ENCODE measurements around the gene TRMO.

TRMO gene

DNA sequence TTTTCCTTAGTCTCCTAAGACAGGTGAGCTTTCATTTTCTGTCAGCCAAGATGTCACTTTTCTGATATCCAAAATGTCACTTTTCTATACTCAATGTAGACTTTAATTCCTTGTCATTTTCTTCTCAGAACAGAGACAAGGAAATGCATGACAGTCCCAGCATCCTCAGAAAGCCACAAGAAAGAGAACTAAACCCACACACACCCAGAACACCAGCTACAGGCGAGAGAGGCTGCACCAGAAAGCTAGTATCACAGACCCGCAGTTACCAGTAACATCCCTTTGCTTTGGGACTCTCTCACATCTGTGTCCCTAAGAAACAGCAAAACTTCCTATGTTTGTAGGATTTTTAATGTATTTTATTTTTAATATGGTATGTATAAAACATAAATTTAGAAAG lies 17.1 kb downstream of the TRMO start:
- no peak for DNase-seq (ENCODE audit: low read depth in 4 of 4, low spot score in 1 of 4)

DNA sequence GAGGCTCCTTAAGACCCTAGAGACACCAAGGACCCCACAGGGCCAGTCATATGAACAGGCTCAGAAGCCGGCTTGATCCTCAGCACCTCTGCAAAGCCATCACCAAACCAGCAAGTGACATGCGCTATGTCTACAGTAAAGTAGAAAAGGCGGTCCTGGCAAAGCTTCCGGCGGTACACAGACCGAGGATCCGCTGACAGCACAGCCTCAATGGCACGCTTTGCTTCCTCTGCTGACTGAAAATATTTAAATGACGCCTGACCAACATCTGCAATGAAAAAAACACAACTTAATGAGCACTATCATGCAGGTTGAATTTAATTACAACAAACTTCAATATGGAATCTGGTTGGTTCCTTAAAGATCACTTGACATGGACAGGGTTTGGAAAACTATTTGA lies 17.6 kb downstream of the TRMO start:
- peak in 1 of 4 experiments; percentile 18 for DNase-seq (ENCODE audit: low read depth in 4 of 4, low spot score in 1 of 4)

DNA sequence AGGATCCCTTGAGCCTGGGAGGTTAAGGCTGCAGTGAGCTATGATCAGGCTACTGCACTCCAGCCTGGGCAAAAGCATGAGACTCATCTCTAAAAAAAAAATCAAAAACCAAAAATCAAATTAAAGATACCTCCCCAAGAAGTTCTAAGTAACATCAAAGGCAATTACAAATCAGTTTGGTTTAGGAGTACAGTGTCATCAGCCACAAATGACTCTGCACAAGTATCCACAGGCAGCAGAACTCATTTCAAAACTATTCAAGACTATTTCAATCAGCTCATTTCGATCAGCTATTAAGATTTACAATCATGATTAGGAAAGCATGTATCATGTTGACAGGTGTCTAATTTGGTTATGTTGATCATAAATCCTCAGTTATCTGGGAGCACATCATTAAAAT lies 19.1 kb downstream of the TRMO start:
- DNase-seq (ENCODE audit: low read depth in 4 of 4, low spot score in 1 of 4): no peak

DNA sequence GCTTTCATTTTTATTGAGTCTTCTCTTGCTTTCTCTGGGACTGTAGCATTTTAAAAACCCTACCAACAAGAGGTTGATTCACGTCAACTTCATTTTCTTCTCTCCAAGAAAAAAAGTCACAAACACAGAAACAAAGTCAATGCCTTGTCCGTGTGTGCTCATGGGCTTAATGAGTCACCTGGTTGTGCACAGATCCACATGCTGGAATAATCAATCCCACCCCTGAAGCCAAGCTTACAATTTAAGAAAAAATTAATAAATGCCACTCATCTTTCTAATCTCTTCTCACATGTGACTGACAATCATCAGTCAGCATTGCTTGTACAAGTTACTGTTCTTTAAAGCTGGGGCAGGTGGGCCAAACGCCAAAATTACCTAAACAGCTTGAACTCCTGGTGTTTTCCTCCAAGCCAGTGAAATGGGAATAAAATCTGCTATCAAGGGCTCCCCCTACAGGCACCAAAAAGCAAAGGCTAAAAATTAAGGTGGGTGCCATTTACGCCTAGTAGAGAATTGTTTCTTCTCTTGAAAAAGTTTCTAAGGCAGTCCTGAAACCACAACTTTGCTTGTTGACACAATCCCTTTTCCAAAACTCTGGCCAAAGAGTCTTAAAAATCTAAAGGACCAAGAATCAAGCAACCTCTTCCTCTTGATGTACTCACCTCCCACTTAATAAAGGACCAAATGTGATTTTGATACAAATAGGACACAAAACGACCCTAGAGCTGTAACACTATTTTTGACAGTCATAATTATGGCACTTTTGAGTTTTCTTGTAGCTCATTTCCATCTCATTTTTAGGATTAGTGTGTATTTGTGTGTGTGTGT lies 21.3 kb downstream of the TRMO start:
- no peak for DNase-seq (ENCODE audit: low read depth in 4 of 4, low spot score in 1 of 4)

DNA sequence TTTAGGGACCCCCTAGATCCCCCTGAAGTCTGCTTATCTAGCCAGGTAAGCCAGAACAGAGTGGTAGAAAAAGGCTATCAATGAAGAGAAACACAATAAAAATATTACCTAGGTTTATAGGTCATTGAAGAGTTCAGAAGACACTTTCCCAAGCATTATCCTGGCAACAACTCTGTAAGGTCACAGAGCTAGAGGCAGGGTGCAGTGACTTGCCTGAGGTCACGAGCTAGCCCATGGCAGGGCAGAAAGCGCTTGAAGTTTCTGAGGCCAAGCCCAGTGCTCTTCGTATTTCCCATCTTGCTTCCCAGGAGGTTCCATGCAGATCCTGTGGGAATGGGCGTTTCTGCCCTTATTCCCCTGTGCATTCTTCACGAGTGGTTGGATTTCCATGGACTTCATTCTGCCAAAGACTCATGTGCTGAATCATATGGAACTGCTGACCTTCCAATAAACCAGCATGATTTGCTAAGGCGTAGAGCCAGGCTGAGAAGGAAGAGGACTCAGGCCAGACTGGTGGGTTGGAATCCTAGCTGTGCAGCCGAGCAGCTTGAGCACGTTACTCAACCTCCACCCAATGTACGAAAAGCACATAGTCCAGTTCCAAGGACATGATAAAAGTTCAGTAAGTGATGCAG lies 22.1 kb downstream of the TRMO start:
- no peak for DNase-seq (ENCODE audit: low read depth in 4 of 4, low spot score in 1 of 4)

DNA sequence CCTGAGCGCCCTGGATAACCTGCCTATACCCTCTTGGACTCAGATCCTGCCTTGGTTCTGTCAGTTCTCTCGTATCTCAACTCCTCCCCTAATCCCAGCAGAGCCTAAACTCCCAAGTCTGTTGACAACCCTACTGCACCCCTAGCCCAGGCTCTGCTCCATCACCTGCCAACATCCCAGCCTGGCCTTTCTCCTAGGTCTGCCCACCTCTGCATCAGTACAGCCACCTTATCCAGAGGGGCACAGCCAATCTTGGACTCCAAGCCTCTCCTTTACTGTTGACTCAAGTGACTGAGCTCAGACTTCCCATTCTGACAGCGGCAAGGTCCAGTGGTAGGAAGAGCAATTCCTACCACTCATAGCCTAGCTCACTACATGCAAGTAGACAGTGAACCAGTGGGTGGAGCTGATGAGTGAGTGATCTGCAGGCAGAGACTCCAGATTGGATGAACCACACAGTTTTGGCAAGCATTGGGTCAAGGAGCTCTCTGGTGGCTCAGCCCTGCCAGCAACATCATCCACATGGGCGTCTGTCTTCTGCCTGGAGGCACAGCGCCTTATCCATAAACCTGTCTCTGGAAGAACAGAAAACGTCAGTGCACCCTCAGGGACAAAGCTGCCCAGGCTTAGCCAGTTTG lies 26.5 kb downstream of the TRMO start:
- no peak for DNase-seq (ENCODE audit: low read depth in 4 of 4, low spot score in 1 of 4)

DNA sequence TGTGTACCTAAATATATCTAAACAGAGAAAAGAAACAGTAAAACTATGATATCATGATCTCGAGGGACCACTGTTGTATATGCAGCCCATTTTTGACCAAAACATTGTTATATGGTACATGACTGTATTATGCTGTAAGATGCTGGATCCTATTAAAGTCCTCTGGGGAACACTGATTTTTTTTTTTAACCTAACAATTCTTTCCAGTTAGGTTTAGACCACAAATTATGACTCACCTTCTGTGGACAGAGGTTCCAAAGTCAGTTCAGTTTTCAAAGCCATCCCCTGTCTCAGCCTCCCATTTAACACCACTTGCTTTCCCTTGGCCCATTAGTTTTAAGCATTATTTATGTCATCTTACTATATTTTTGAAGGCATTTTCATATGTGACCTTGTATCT lies 27.1 kb downstream of the TRMO start:
- no peak for DNase-seq (ENCODE audit: low read depth in 4 of 4, low spot score in 1 of 4)

DNA sequence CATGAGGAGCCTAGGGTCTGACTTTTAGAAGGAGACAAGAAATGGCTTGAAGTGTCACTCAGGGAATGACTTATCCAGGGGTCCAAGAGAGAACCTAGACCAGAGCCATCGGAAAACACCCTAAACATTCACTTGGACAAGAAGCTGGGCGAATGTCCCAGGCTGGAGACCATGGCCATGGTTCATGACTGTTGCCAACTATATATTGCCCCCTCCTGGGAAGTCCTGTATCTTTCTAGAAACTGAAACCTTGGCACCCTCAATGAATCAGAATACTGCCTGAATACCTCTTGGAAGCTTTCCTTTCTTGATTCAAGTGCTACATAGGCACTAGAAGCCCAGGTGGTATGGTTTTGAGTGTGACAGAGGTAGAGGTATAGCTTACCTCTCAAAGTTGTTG lies 29.9 kb downstream of the TRMO start:
- DNase-seq (ENCODE audit: low read depth in 4 of 4, low spot score in 1 of 4): no peak

DNA sequence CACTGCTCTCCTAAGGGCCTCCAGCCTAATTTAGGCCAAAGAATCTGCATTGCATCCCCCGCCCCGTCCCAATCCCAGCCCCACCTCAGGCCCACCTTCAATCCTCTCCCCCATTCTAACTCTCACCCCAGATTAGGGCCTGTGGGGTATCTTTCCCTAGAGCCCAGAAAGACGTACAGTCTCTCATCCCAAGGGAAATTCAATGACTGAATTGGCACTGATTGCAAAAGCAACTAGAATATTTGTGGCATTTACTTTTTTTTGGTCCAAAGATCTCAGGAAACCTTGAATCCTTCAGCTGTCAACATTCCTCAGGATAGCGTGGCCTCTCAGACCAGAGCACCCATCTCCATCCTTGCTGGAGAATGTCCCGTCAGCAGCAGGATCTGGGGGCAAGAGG lies 30.6 kb downstream of the TRMO start:
- no peak for DNase-seq (ENCODE audit: low read depth in 4 of 4, low spot score in 1 of 4)

DNA sequence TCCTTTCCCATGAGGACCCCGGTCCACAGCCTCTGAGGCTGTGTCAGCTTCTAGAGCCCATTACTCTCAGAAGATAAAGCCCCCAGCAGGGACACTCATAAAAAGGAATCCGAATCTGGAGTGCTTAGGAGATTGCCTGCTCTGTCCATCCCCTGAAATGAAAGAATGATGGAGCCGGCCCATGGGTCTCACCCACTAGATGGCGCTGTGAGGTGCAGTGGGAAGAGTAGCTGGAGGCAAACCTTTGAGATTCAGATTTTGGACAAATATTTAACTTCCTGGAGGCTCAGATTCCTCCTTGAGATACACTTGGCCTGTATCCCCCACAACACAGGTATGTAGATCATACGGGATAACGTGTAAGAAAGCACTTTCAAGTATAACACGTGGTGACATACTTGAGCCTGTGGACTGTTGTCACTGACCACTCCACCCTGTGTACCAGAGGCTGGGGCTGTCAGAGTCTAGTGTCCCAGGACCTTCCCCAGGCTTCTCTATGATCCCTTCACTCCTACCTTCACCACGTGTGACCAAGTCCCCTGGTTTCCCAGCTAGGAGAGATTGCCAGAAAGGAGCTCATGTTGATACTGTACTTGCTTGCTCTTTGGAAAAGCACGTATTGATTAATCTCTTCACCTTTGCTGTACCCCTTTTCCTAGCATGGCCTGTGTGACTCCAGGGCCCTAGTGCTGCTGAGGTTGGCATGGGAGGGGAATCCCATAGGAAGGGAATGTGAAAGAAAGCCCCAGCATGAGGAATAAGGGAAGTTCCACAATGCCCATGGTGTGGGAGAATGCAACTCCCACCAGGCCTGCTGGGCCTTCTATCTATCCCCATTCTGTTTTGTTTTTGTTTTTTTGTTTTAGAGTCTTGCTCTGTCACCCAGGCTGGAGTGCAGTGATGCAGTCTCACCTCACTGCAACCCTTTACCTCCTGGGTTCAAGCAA lies 32.1 kb downstream of the TRMO start:
- peak; percentile 30 to 56 (median 54) for DNase-seq (ENCODE audit: low read depth in 4 of 4, low spot score in 1 of 4)

DNA sequence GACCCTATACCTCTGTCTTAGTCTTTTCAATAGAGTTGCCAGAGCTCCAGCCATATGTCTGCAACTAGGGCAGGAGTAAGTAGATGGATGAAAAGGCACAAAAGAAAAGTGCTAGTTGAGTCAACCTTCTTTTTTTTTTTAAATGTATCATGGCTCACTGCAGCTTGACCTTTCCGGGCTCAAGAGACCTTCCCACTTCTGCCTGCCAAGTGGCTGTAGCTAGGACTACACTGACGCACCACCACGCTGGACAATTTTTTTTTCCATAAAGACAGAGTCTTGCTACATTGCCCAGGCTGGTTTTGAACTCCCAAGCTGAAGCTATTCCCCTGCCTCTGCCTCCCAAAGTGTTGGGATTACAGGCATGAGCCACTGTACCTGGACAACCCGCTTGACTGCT lies 42.0 kb downstream of the TRMO start:
- DNase-seq (ENCODE audit: low read depth in 4 of 4, low spot score in 1 of 4): no peak

DNA sequence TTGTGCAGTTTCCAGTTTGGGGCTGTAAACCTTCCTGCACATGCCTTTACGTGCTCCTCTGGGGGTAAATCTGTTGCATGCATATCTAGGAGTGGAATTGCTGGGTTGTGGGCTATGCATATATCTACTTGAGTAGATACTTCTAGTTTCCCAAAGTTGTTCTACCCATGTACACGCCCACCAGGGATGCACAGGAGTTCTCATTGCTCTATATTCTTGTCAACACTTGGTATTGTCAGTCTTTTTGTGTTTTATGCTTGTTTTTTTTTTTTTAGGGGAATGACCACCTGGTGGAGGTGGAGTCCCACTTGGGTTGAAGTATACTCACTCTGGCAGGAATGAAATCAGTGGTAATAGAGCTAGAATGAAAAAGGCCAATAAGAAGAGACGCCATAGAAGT lies 46.2 kb downstream of the TRMO start:
- DNase-seq (ENCODE audit: low read depth in 4 of 4, low spot score in 1 of 4): no peak

DNA sequence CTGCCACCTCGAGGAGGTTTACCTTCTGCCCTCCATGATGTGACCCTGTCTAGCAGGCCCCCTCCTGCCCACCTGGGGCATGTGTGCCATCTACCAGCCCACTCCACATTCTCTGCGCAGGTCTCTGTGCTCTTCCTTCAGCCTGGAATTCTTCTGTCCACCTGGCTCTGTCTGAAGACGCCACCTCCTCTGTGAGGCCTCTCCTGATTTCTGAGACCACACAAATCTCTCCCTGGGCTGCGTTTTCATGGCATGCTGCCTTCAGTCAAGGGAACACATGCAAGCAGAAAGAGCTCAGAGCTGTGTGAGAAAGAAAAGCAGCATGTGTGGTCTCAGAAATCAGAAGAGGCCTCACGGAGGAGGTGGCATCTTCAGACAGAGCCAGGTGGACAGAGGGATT lies 47.2 kb downstream of the TRMO start:
- no peak for DNase-seq (ENCODE audit: low read depth in 4 of 4, low spot score in 1 of 4)

DNA sequence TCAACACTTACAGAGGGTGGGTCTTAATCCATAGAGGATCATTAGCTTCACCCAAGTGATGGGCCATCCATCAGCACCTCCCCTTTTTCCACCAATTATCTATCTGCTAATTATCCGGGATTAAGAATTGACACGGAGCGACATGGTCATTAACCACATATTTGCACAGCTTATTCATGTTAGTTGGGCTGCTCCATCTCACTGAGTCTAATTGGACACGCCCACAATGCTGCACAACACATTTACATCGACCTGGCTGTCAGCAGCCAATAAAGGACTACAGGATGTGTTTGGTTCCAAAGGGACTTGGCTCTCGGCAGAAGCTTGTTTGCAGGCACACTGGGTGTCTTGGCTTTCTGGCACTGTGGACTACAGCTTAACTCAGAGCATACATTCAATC lies 47.7 kb downstream of the TRMO start:
- no peak for DNase-seq (ENCODE audit: low read depth in 4 of 4, low spot score in 1 of 4)

DNA sequence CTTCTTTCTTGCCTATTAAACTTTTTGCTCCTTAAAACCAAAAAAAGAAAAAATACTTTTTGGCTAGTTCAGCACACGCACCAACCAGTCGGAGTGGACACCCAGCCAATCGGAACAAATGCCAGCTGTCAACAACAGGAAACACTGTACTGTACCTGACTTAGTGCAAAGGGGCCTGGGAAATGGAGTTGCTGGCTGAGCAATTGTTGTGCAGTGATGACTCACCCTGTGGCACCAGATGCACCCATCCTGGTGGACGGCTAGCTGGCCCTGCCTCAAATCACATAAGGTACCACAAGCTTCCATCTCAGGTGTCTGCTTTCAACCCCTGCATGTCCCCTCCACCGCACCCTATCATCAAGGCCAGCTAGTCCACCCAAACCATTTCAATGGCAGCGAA lies 48.4 kb downstream of the TRMO start:
- DNase-seq (ENCODE audit: low read depth in 4 of 4, low spot score in 1 of 4): no peak

DNA sequence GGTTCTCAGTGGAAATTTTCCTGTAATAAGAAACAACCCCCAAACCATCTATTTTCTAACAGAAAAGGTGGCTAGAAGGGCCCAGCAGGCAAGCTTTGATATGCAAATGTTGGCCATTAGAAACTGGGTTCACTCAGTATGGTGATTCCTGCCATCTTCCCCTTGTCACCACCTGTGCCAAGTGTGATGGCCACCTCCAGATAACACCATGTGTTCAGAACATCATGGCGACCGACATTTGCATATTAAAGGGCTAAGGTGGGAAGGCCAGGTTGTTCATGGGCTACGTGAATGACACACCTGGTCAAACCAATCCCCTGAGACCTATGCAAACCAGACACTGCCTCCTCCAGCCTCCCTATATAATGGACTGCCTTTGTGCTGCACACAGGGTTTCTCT lies 48.9 kb downstream of the TRMO start:
- DNase-seq (ENCODE audit: low read depth in 4 of 4, low spot score in 1 of 4): no peak

DNA sequence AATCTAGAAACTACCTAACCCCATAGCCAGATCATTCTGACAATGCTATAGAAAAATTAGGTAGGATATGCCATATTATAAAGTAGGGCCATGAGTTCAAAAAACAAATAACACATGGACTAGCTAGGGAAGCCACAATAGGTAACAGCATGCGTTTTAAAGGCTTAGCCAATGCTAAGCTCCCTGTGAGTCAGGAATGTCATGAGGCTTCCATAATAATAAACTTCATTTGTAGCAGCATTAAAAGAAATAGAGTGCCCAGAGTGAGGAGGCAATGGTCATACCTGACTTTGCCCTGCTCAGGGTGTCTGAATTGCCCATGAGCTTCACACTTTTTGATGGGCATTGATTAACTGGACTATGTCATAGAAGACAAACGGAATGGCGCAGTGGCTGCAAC lies 53.4 kb downstream of the TRMO start:
- DNase-seq (ENCODE audit: low read depth in 4 of 4, low spot score in 1 of 4): no peak

DNA sequence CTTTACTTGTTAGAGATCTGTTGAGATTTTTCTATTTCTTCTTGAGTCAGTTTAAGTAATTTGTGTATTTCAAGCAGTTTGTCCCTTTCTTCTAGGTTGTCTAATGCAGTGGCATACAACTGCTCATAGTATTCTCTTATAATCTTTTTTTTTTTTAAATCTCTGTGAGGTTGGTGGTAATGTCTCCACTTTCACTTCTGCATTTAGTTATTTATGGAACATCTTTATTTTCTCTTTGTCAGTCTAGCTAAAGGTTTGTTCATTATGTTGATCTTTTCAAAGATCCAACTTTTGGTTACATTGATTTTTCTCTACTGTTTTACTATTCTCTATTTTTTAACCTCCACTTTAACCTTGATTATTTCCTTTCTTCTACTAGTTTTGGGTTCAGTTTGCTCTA lies 55.5 kb downstream of the TRMO start:
- DNase-seq (ENCODE audit: low read depth in 4 of 4, low spot score in 1 of 4): no peak

DNA sequence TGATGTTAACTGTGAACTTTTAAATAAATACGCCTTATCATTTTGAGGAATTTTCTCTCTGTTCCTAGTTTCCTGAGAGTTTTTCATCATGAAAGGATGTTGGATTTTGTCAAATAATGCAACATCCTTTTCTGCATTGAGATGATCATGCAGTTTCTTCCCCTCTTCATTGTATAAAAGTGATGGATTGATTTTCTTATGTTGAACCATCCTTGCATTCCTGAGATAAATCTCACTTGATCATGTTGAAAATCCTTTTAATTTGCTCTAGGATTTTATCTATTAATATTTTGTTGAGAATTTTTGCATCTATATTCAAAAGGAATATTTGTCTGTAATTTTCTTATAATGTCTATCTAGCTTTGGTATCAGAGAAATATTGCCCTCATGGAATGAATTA lies 56.0 kb downstream of the TRMO start:
- no peak for DNase-seq (ENCODE audit: low read depth in 4 of 4, low spot score in 1 of 4)

DNA sequence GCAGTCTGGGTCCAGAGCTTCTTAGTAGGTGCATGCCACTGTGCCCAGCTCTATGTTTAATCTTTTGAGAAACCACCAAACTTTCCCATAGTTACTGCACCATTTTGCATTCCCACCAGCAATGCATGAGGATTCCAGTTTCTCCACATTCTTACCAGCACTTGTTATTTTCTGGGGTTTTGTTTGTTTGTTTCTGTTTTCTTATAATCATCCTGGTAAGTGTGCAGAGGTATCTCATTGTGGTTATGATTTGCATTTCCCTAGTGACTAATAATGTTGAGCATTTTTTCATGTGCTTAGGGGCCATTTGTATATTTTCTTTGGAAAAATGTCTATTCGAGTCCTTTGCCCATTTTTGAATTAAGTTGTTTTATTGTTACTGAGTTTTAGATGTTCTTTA lies 57.9 kb downstream of the TRMO start:
- no peak for DNase-seq (ENCODE audit: low read depth in 4 of 4, low spot score in 1 of 4)

DNA sequence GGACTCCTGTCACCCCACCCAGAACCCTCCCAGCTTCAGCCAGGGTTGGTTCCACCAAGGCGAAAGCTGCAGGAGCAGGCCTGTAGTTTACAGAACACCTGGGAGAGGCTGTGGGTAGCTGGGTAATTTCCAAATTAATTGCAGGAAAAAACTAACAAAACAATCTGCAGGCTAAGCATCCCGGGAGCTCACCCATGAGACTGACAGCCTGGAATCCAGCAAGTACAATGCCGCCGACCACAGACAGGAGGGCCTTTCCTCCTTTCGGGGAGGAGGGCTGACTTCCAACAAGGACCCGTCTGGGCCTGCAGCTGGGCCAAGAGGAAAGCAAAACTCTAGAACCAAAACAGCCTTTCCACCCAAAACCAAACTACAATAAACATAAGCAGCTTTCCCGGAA lies 59.0 kb downstream of the TRMO start:
- DNase-seq (ENCODE audit: low read depth in 4 of 4, low spot score in 1 of 4): no peak

DNA sequence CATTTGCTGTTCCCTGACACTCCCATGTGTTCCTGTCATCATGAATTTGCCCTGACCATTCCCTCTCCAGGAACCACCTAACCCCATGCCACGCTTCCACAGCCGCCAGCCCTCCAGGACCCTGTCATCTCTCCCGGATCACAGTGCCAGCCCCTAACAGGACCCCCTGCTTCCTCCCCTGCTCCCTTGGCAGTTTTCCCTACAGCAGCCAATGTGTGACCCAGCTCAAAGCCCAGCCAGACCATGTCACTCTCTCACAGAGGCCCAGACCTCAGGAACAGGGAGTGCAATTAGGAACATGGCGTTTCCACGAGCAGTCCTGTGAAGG lies 61.2 kb downstream of the TRMO start:
- no peak for DNase-seq (ENCODE audit: low read depth in 4 of 4, low spot score in 1 of 4)

Measured in stimulated activated CD4-positive, alpha-beta T cell treated with anti-CD3 and anti-CD28 coated beads, Interleukin-1b, Interleukin-23, amount 100 ng/mL, for 24 hours (primary cell).